HCT116 (cell line): Measurements from ENCODE around the gene DAPK2. TPM values are rescaled to one million over a fixed set of nuclear protein-coding genes. Genes with fewer than 3 reads are reported as not detected.

Source experiments
- ATAC-seq: fragments of 200-7000 bp; cut with Tn5 transposase; 2 replicates; pipeline ENCODE4 v1.9.1; 2020; ENCODE audit warnings: mild to moderate bottlenecking, moderate library complexity
- BruUV-seq: library from RNA; stranded (reverse); fragments of 400-500 nt; replicated peaks from 2 replicates; lab custom pipeline; 2021; lab: Mats Ljungman, UMichigan
- CTCF ChIA-PET: fragments of 300-600 bp; sonication (Branson Sonifier 250); formaldehyde crosslinking; loops from one replicate; lab custom pipeline; 2021; ENCODE audit warnings: antibody characterized with exemption; lab: Charles Lee
- POLR2A ChIA-PET: fragments of 300-600, 350-600 bp; sonication (Branson Sonifier 250); formaldehyde crosslinking; loops from one replicate; lab custom pipeline; 2021; ENCODE audit warnings: antibody characterized with exemption; lab: Charles Lee
- RAD21 ChIA-PET, 2 experiments: fragments of 300-600 bp; sonication (Branson Sonifier 250); formaldehyde crosslinking; loops; one replicate each; lab custom pipeline; 2023; ENCODE audit warnings: low total read pairs in 2 of 2; ENCODE audit not compliant: uncharacterized antibody in 2 of 2, unreplicated experiment in 2 of 2, low non-redundant PET in 1 of 2; lab: Charles Lee
- DNase-seq: peaks from one replicate; pipeline ENCODE4 v3.0.0-alpha.2; 2010; ENCODE audit warnings: low read depth, low spot score
- H2AFZ ChIP-seq: fragments of 200-600 bp; shearing (Covaris generic), sonication (generic); 2 replicates; pipeline ENCODE4 v1.6.1; 2017; ENCODE audit warnings: low read depth, mixed run types, mixed read lengths, antibody characterized with exemption, low read length; ENCODE audit not compliant: poor library complexity, severe bottlenecking
- H3K27ac ChIP-seq: 2 replicates; pipeline ENCODE4 v1.5.1; 2012; ENCODE audit warnings: low read depth, low read length
- H3K27me3 ChIP-seq: fragments of 200-600 bp; sonication (generic); 2 replicates; pipeline ENCODE4 v1.6.1; 2016; ENCODE audit warnings: mixed run types, low read length, mixed read lengths; ENCODE audit not compliant: insufficient read depth
- H3K36me3 ChIP-seq, 2 experiments: fragments of 200-500 bp in 1 of 2; fragments of 200-600 bp in 1 of 2; sonication (Bioruptor generic) in 1 of 2; sonication (generic) in 1 of 2; 2 replicates each; pipeline versions ENCODE4 v1.5.1 to v1.6.1; 2014 to 2016; ENCODE audit warnings: low read length in 2 of 2, inconsistent platforms in 1 of 2, mixed read lengths in 1 of 2, mixed run types in 1 of 2; ENCODE audit not compliant: insufficient read depth in 2 of 2, control insufficient read depth in 1 of 2
- H3K4me1 ChIP-seq, 2 experiments: fragments of 200-600 bp in 1 of 2; sonication (generic) in 1 of 2; 2 replicates each; pipeline versions ENCODE4 v1.5.1 to v1.6.1; 2012 to 2017; ENCODE audit warnings: low read length in 2 of 2, inconsistent platforms in 1 of 2, mild to moderate bottlenecking in 1 of 2, mixed read lengths in 1 of 2, mixed run types in 1 of 2, moderate library complexity in 1 of 2; ENCODE audit not compliant: insufficient read depth in 2 of 2, control insufficient read depth in 1 of 2
- H3K4me2 ChIP-seq: fragments of 200-600 bp; sonication (generic); 2 replicates; pipeline ENCODE4 v1.6.1; 2017; ENCODE audit warnings: mixed run types, low read length, mixed read lengths
- H3K4me3 ChIP-seq, 2 experiments: fragments of 200-600 bp in 1 of 2; sonication (generic) in 1 of 2; replicated peaks in 1 of 2; 2 replicates each; pipeline ENCODE4 v1.5.1; 2011 to 2016; ENCODE audit warnings: low read length in 2 of 2, control low read depth in 1 of 2, low read depth in 1 of 2, mild to moderate bottlenecking in 1 of 2, mixed read lengths in 1 of 2, mixed run types in 1 of 2
- H3K79me2 ChIP-seq: fragments of 200-600 bp; sonication (generic); 2 replicates; pipeline ENCODE4 v1.6.1; 2017; ENCODE audit warnings: mild to moderate bottlenecking, mixed run types, low read length, moderate library complexity, mixed read lengths; ENCODE audit not compliant: insufficient read depth
- H3K9ac ChIP-seq: fragments of 200-600 bp; sonication (generic); 2 replicates; pipeline ENCODE4 v1.6.1; 2016; ENCODE audit warnings: low read length, mixed read lengths
- H3K9me2 ChIP-seq: fragments of 200-600 bp; sonication (generic), shearing (Covaris generic); 2 replicates; pipeline ENCODE4 v1.6.1; 2017; ENCODE audit warnings: mixed run types, mild to moderate bottlenecking, moderate library complexity; ENCODE audit not compliant: insufficient read depth
- H3K9me3 ChIP-seq, 2 experiments: fragments of 200-500 bp in 1 of 2; fragments of 200-600 bp in 1 of 2; sonication (Bioruptor generic) in 1 of 2; sonication (generic) in 1 of 2; 2 replicates each; pipeline ENCODE4 v1.6.1; 2014 to 2017; ENCODE audit warnings: low read length in 2 of 2, mixed read lengths in 2 of 2, inconsistent platforms in 1 of 2, low read depth in 1 of 2, mild to moderate bottlenecking in 1 of 2, mixed run types in 1 of 2, moderate library complexity in 1 of 2; ENCODE audit not compliant: control insufficient read depth in 1 of 2, insufficient read depth in 1 of 2
- H4K20me1 ChIP-seq: fragments of 200-600 bp; sonication (generic), shearing (Covaris generic); 2 replicates; pipeline ENCODE4 v1.6.1; 2017; ENCODE audit warnings: mixed run types, mild to moderate bottlenecking, moderate library complexity; ENCODE audit not compliant: insufficient read depth
- EZH2 ChIP-seq: fragments of 200-600 bp; sonication (generic); IDR thresholded peaks from 2 replicates; pipeline ENCODE4 v1.6.1; 2017; ENCODE audit warnings: antibody characterized with exemption, mixed run types
- FOSL1 ChIP-seq: IDR thresholded peaks from 2 replicates; pipeline ENCODE4 v1.6.1; 2012; ENCODE audit warnings: low read depth
- JUND ChIP-seq: IDR thresholded peaks from 2 replicates; pipeline ENCODE4 v1.6.1; 2012
- POLR2A ChIP-seq: IDR thresholded peaks from 2 replicates; pipeline ENCODE4 v1.7.0; 2011; ENCODE audit warnings: borderline replicate concordance; ENCODE audit not compliant: insufficient read depth, insufficient read length; ENCODE audit errors: extremely low read depth
- POLR2AphosphoS5 ChIP-seq: IDR thresholded peaks from 2 replicates; pipeline ENCODE4 v1.6.1; 2011; ENCODE audit warnings: mild to moderate bottlenecking, low read depth, low read length, moderate library complexity
- SP1 ChIP-seq: IDR thresholded peaks from 2 replicates; pipeline ENCODE4 v1.6.1; 2012; ENCODE audit warnings: low read depth
- SRF ChIP-seq: IDR thresholded peaks from 2 replicates; pipeline ENCODE4 v1.6.1; 2012; ENCODE audit warnings: low read depth
- ZNF274 ChIP-seq: fragments of 200-500 bp; sonication (Bioruptor generic); IDR thresholded peaks from 2 replicates; pipeline ENCODE4 v1.6.1; 2014; ENCODE audit warnings: mild to moderate bottlenecking, low read depth, low read length, inconsistent platforms
- intact Hi-C: fragments of 100-400 bp; cut with micrococcal nuclease; formaldehyde crosslinking; loops from 2 replicates; pipeline ENCODE4 v1.10.0; 2022
- total RNA-seq: library from RNA; stranded (reverse); gene quantifications from one replicate; pipeline ENCODE4 v1.2.1, GENCODE V29; 2021; ENCODE audit not compliant: unreplicated experiment
- TF ChIP-seq, protein P1 (sequence below): IDR thresholded peaks from 2 replicates; pipeline ENCODE4 v1.6.1; 2012
- TF ChIP-seq, protein P2 (sequence below): IDR thresholded peaks from 2 replicates; pipeline ENCODE4 v1.6.1; 2012; ENCODE audit warnings: low read depth

The DAPK2 gene
- total RNA-seq, 1 experiment from 2014 or later: 4.8 TPM

DNA sequence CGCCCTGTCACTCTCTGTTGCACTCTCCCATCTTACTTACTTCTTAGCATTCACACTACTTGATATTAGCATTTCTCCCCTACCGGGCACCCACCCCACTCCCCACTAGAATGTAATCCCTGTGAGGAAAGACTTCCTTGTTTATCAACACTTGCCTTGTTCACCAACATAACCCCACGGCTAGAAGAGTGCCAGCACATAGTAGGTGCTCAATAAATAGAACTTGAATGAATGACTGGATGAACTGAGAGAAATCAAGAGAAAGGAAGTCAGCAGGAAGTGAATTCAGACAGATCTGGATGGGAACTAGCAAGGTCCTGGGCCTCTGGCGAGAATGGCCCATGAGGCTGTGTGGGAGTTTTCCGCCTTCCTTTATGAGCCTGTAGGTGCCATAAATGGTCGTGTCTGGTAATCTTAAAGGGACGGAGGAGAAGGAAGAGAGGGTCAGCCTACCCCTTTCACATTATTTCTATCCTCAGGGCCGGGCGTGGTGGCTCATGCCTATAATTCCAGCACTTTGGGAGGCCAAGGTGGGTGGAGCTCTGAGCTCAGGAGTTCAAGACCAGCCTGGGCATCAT is 170.1 kb downstream of the DAPK2 start:
- Histone ChIP-seq H3K79me2 (no peaks in the 10 kb centered on the region), H3K9me2 (no peaks in the 10 kb centered on the region), H2AFZ (no peak overlapping the region), H3K4me2 (peak overlapping the region; percentile 26; the same call in 1 of the 2 replicates), H4K20me1 (no peaks in the 10 kb centered on the region), H3K4me1 (peaks cover 13 to 39% of the 10 kb centered on the region in 2 experiments), H3K27ac (no peak overlapping the region), H3K27me3 (no peaks in the 10 kb centered on the region), H3K9me3 (no peaks in the 10 kb centered on the region), H3K36me3 (no peaks in the 10 kb centered on the region), H3K9ac (no peak overlapping the region), H3K4me3 (no peak overlapping the region)
- intact Hi-C loops: no loop called here
- ATAC-seq (no peak), DNase-seq (no peak)
- RAD21 ChIA-PET: no interaction called here
- no TSS peak for BruUV-seq
- CTCF ChIA-PET: no interaction called here
- POLR2A ChIA-PET: no interaction called here
- TF ChIP-seq, protein P1, sequence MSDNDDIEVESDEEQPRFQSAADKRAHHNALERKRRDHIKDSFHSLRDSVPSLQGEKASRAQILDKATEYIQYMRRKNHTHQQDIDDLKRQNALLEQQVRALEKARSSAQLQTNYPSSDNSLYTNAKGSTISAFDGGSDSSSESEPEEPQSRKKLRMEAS: no peak
- TF ChIP-seq SRF (peak; percentile 44; the same call in 1 of the 2 replicates), ZNF274 (no peak), EZH2 (no peak)

DNA sequence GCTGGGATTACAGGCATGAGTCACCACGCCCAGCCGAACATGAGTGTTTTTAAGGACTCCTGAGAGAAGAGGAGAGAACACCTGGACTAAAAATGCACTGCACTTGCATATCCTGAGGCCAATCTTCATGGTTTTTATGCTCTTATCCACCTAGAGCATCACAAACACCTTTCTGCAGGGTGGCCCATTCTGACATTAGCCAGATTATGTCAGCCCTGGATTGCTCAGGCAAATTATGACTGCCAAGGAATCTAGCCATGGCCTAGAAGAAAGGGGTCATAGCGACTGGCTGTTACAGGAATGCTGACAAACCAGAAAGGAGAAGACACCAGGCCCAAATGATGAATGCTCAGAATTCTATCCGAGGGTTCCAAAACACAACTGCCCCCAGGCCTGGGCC is 171.7 kb downstream of the DAPK2 start:
- no peak overlapping the region for H3K27ac ChIP-seq
- no peak for TF ChIP-seq POLR2A
- TF ChIP-seq EZH2: no peak
- TF ChIP-seq, protein P2, sequence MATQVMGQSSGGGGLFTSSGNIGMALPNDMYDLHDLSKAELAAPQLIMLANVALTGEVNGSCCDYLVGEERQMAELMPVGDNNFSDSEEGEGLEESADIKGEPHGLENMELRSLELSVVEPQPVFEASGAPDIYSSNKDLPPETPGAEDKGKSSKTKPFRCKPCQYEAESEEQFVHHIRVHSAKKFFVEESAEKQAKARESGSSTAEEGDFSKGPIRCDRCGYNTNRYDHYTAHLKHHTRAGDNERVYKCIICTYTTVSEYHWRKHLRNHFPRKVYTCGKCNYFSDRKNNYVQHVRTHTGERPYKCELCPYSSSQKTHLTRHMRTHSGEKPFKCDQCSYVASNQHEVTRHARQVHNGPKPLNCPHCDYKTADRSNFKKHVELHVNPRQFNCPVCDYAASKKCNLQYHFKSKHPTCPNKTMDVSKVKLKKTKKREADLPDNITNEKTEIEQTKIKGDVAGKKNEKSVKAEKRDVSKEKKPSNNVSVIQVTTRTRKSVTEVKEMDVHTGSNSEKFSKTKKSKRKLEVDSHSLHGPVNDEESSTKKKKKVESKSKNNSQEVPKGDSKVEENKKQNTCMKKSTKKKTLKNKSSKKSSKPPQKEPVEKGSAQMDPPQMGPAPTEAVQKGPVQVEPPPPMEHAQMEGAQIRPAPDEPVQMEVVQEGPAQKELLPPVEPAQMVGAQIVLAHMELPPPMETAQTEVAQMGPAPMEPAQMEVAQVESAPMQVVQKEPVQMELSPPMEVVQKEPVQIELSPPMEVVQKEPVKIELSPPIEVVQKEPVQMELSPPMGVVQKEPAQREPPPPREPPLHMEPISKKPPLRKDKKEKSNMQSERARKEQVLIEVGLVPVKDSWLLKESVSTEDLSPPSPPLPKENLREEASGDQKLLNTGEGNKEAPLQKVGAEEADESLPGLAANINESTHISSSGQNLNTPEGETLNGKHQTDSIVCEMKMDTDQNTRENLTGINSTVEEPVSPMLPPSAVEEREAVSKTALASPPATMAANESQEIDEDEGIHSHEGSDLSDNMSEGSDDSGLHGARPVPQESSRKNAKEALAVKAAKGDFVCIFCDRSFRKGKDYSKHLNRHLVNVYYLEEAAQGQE: no peak
- no peak for TF ChIP-seq POLR2AphosphoS5
- TF ChIP-seq SP1: peak; percentile 27
- 0 out of 2 replicates have a peak, but pooled peaks have one; percentile 13 for TF ChIP-seq JUND
- 0 out of 2 replicates have a peak, but pooled peaks have one; percentile 19 for TF ChIP-seq FOSL1
- DNase-seq (no peak), ATAC-seq (peak; percentile 62)
- no TSS peak for BruUV-seq
- H3K4me2 ChIP-seq: peak overlapping the region; percentile 52
- H3K36me3 ChIP-seq: no peaks in the 10 kb centered on the region
- no peaks in the 10 kb centered on the region for H4K20me1 ChIP-seq
- H3K27me3 ChIP-seq: no peaks in the 10 kb centered on the region
- H3K4me3 ChIP-seq: no peak overlapping the region; a peak in 1 of 4 replicates
- no peak overlapping the region for H3K9ac ChIP-seq
- H3K9me2 ChIP-seq: no peaks in the 10 kb centered on the region
- ChIA-PET POLR2A (no interaction called here), CTCF (no interaction called here), RAD21 (no interaction called here)
- no peaks in the 10 kb centered on the region for H3K79me2 ChIP-seq
- intact Hi-C loops: no loop called here
- no peak overlapping the region for H2AFZ ChIP-seq
- H3K4me1 ChIP-seq: peaks cover 15 to 47% of the 10 kb centered on the region in 2 experiments
- H3K9me3 ChIP-seq: no peaks in the 10 kb centered on the region
